ENCODE data around the gene NTN1. TPM values are rescaled to one million over a fixed set of nuclear protein-coding genes. Genes with fewer than 3 reads are reported as not detected.
A peak's percentile ranks its signal among the peaks of the same experiment; 100 is the strongest.

The NTN1 gene
- total RNA-seq, 1 donor from 2014 or later, result 4.7 TPM

GRCh38 chr17:9056566-9056965, 35.3 kb downstream of the NTN1 start:
- peak overlapping the region; percentile 67 for H3K27ac ChIP-seq
- no peak for DNase-seq (ENCODE audit: extremely low spot score in 2 of 2)
- intact Hi-C loops (cut with DNase I), result no loop called here
- H3K36me3 ChIP-seq, result no peaks in the 10 kb centered on the region
- H3K4me3 ChIP-seq, result no peak overlapping the region
- TF ChIP-seq POLR2A (IDR thresholded peaks at IDR 0.05) (no peak), CTCF (IDR thresholded peaks at IDR 0.05) (no peak), POLR2AphosphoS5 (IDR thresholded peaks at IDR 0.05; ENCODE audit: insufficient read depth in 1 of 2, low read depth in 1 of 2) (no peak)
- peaks cover 19% of the 10 kb centered on the region for H3K4me1 ChIP-seq
- no peaks in the 10 kb centered on the region for H3K9me3 ChIP-seq
- no peaks in the 10 kb centered on the region for H3K27me3 ChIP-seq

GRCh38 chr17:9057310-9057709, 36.0 kb downstream of the NTN1 start:
- peak overlapping the region; percentile 67 for H3K27ac ChIP-seq
- intact Hi-C loops (cut with DNase I), result no loop called here
- TF ChIP-seq POLR2A (IDR thresholded peaks at IDR 0.05) (no peak), POLR2AphosphoS5 (IDR thresholded peaks at IDR 0.05; ENCODE audit: insufficient read depth in 1 of 2, low read depth in 1 of 2) (no peak), CTCF (IDR thresholded peaks at IDR 0.05) (no peak)

GRCh38 chr17:9062399-9062902, 41.1 kb downstream of the NTN1 start:
- Histone ChIP-seq H3K4me3 (no peak overlapping the region), H3K27ac (no peak overlapping the region), H3K36me3 (no peaks in the 10 kb centered on the region), H3K9me3 (no peaks in the 10 kb centered on the region), H3K27me3 (no peaks in the 10 kb centered on the region), H3K4me1 (peaks cover 7% of the 10 kb centered on the region)
- TF ChIP-seq POLR2AphosphoS5 (IDR thresholded peaks at IDR 0.05; ENCODE audit: insufficient read depth in 1 of 2, low read depth in 1 of 2) (no peak), CTCF (IDR thresholded peaks at IDR 0.05) (no peak), POLR2A (IDR thresholded peaks at IDR 0.05) (no peak)
- intact Hi-C loops (cut with DNase I), result no loop called here
- DNase-seq (ENCODE audit: extremely low spot score in 2 of 2), result no peak

More at GRCh38 chr17:9057310-9057709, 36.0 kb downstream of the NTN1 start:
- DNase-seq (ENCODE audit: extremely low spot score in 2 of 2), result no peak
- H3K27me3 ChIP-seq, result no peaks in the 10 kb centered on the region
- H3K4me3 ChIP-seq, result no peak overlapping the region
- H3K36me3 ChIP-seq, result no peaks in the 10 kb centered on the region
- no peaks in the 10 kb centered on the region for H3K9me3 ChIP-seq
- peaks cover 19% of the 10 kb centered on the region for H3K4me1 ChIP-seq

- H3K9me3 ChIP-seq, result no peaks in the 10 kb centered on the region
- H3K4me1 ChIP-seq, result no peaks in the 10 kb centered on the region
- H3K36me3 ChIP-seq, result no peaks in the 10 kb centered on the region
- H3K27me3 ChIP-seq, result no peaks in the 10 kb centered on the region
- no peak overlapping the region for H3K27ac ChIP-seq
- H3K4me3 ChIP-seq, result no peak overlapping the region
- intact Hi-C loops (cut with DNase I), result no loop called here
- DNase-seq (ENCODE audit: extremely low spot score in 2 of 2), result no peak
- TF ChIP-seq POLR2AphosphoS5 (IDR thresholded peaks at IDR 0.05; ENCODE audit: insufficient read depth in 1 of 2, low read depth in 1 of 2), result no peak
- TF ChIP-seq CTCF (IDR thresholded peaks at IDR 0.05), result no peak
- TF ChIP-seq POLR2A (IDR thresholded peaks at IDR 0.05), result no peak
Observed at GRCh38 chr17:9064311-9064834, 43.1 kb downstream of the NTN1 start.

- no peak for DNase-seq (ENCODE audit: extremely low spot score in 2 of 2)
- no peak overlapping the region for H3K27ac ChIP-seq
- H3K27me3 ChIP-seq, result no peaks in the 10 kb centered on the region
- intact Hi-C loops (cut with DNase I), result no loop called here
- TF ChIP-seq POLR2A (IDR thresholded peaks at IDR 0.05) (no peak), CTCF (IDR thresholded peaks at IDR 0.05) (no peak)
- no peaks in the 10 kb centered on the region for H3K36me3 ChIP-seq
- H3K4me3 ChIP-seq, result no peak overlapping the region
- no peaks in the 10 kb centered on the region for H3K9me3 ChIP-seq
- peaks cover 22% of the 10 kb centered on the region for H3K4me1 ChIP-seq
Observed at GRCh38 chr17:9071016-9071415, 49.7 kb downstream of the NTN1 start.
